K562 (cell line): ENCODE results near the gene EPB41L1. TPM values are rescaled to one million over a fixed set of nuclear protein-coding genes. Genes with fewer than 3 reads are reported as not detected.

Experiments used
- ATAC-seq: fragments of 200-7000 bp; cut with Tn5 transposase; 3 replicates; pipeline ENCODE4 v1.9.1; 2020; ENCODE audit warnings: moderate library complexity
- BruUV-seq: library from RNA; stranded (reverse); fragments of 400-500 nt; replicated peaks from 2 replicates; lab custom pipeline; 2021; lab: Mats Ljungman, UMichigan
- CTCF ChIA-PET: fragments of 300-600 bp; formaldehyde crosslinking; extraction: SDS; loops from one replicate; lab custom pipeline; 2021; ENCODE audit warnings: low intra/inter-chr PET ratio; lab: Yijun Ruan, JAX
- POLR2A ChIA-PET: fragments of 300-600, 350-650 bp; sonication (Branson Sonifier 250); formaldehyde crosslinking; extraction: SDS; loops from one replicate; lab custom pipeline; 2021; ENCODE audit warnings: antibody characterized with exemption, inconsistent platforms; lab: Yijun Ruan, JAX
- DNase-seq, 4 experiments: peaks; one replicate each; pipeline versions ENCODE4 v3.0.0 to v3.0.0-alpha.2; 2011 to 2018; ENCODE audit warnings: low spot score in 3 of 4, mixed read lengths in 3 of 4; ENCODE audit errors: extremely low read depth in 1 of 4
- FAIRE-seq: peaks from 2 replicates; lab custom pipeline; 2011; peaks lifted over from hg19 to GRCh38; lab: Jason Lieb, UNC
- H2AFZ ChIP-seq: 2 replicates; pipeline ENCODE4 v1.6.0; 2011; ENCODE audit warnings: low read depth, low read length, control low read depth, inconsistent platforms
- H3K27ac ChIP-seq: fragments of 200-600 bp; 3 replicates; pipeline ENCODE4 v1.8.0; 2011; ENCODE audit warnings: low read depth, mild to moderate bottlenecking, control low read depth, inconsistent platforms, low read length, moderate library complexity, mixed read lengths; ENCODE audit errors: extremely low read depth
- H3K27me3 ChIP-seq, 2 experiments: fragments of 300-600 bp in 1 of 2; 2 replicates in 1 of 2; 3 replicates in 1 of 2; pipeline versions ENCODE4 v1.6.0 to v1.8.0; 2011; ENCODE audit warnings: inconsistent platforms in 2 of 2, low read length in 2 of 2, mild to moderate bottlenecking in 1 of 2, mixed read lengths in 1 of 2, moderate library complexity in 1 of 2; ENCODE audit not compliant: control insufficient read depth in 2 of 2, insufficient read depth in 2 of 2
- H3K36me3 ChIP-seq: fragments of 300-600 bp; 3 replicates; pipeline ENCODE4 v1.8.0; 2011; ENCODE audit warnings: mild to moderate bottlenecking, low read length, inconsistent platforms; ENCODE audit not compliant: control insufficient read depth, insufficient read depth
- H3K4me1 ChIP-seq, 2 experiments: fragments of 200-600 bp in 1 of 2; replicated peaks in 1 of 2; 2 replicates in 1 of 2; 3 replicates in 1 of 2; pipeline versions ENCODE4 v1.5.1 to v1.8.0; 2011; ENCODE audit warnings: inconsistent platforms in 2 of 2, low read length in 2 of 2, mild to moderate bottlenecking in 1 of 2, mixed read lengths in 1 of 2, moderate library complexity in 1 of 2; ENCODE audit not compliant: control insufficient read depth in 2 of 2, insufficient read depth in 2 of 2
- H3K4me2 ChIP-seq: 2 replicates; pipeline ENCODE4 v1.6.1; 2011; ENCODE audit warnings: low read length, control low read depth, inconsistent platforms, mixed read lengths; ENCODE audit not compliant: insufficient read depth
- H3K4me3 ChIP-seq: fragments of 200-600 bp; sonication (generic), shearing (Covaris generic); 2 replicates; pipeline ENCODE4 v1.5.1; 2016; ENCODE audit warnings: control low read depth, inconsistent platforms
- H3K79me2 ChIP-seq: fragments of 200-600 bp; 3 replicates; pipeline ENCODE4 v1.8.0; 2011; ENCODE audit warnings: low read length, inconsistent platforms; ENCODE audit not compliant: control insufficient read depth, insufficient read depth
- H3K9ac ChIP-seq, 2 experiments: 2 replicates each; pipeline versions ENCODE4 v1.6.0 to v1.6.1; 2011; ENCODE audit warnings: low read depth in 2 of 2, low read length in 2 of 2, control low read depth in 1 of 2, inconsistent platforms in 1 of 2, mild to moderate bottlenecking in 1 of 2, mixed read lengths in 1 of 2; ENCODE audit not compliant: insufficient read depth in 1 of 2
- H3K9me1 ChIP-seq: one replicate; pipeline ENCODE4 v1.6.0; 2011; ENCODE audit warnings: inconsistent platforms, mild to moderate bottlenecking, low read length, moderate library complexity; ENCODE audit not compliant: control insufficient read depth, insufficient read depth
- H3K9me3 ChIP-seq: replicated peaks from 2 replicates; pipeline ENCODE4 v1.5.1; 2011; ENCODE audit warnings: low read depth, low read length, inconsistent platforms; ENCODE audit not compliant: control insufficient read depth, insufficient read depth
- H4K20me1 ChIP-seq: replicated peaks from 2 replicates; pipeline ENCODE4 v1.6.1; 2011; ENCODE audit warnings: low read length, inconsistent platforms, mixed read lengths; ENCODE audit not compliant: control insufficient read depth, insufficient read depth
- BCOR ChIP-seq: fragments of 450-650 bp; IDR thresholded peaks from 2 replicates; pipeline ENCODE4 v1.6.1; 2016
- CEBPG ChIP-seq, 3 experiments: fragments of 200-800 bp in 1 of 3; sonication (Bioruptor generic) in 1 of 3; sonication (generic) in 1 of 3; formaldehyde crosslinking in 1 of 3; IDR thresholded peaks in 2 of 3; conservative IDR thresholded peaks in 1 of 3; 2 replicates each; pipeline versions ENCODE4 v1.6.1 to v1.8.0; 2016 to 2022; ENCODE audit warnings: missing compliant biosample characterization in 2 of 3, missing genetic modification characterization in 2 of 3, mild to moderate bottlenecking in 1 of 3, missing genetic modification reagents in 1 of 3
- ESRRA ChIP-seq: fragments of 450-650 bp; IDR thresholded peaks from 2 replicates; pipeline ENCODE4 v1.6.1; 2014; ENCODE audit warnings: low read depth, mild to moderate bottlenecking, moderate library complexity, borderline replicate concordance
- PTBP1 ChIP-seq: fragments of 200-400 bp; formaldehyde crosslinking; IDR thresholded peaks from 2 replicates; pipeline ENCODE4 v1.6.1; 2017; ENCODE audit warnings: low read depth, low read length
- in situ Hi-C: fragments of 300-500 bp; cut with MboI; formaldehyde crosslinking; loops from 4 replicates; pipeline ENCODE4 v1.15.0; 2018; ENCODE audit warnings: inconsistent platforms, mixed read lengths
- intact Hi-C: fragments of 100-400 bp; cut with micrococcal nuclease; formaldehyde crosslinking; loops from 2 replicates; pipeline ENCODE4 v1.14.2; 2022
- polyA plus RNA-seq, 8 experiments: library from polyadenylated mRNA; depleted of rRNA in 4 of 8; stranded (reverse) in 5 of 8; unstranded in 3 of 8; fragments of >200 nt; fragmentation: Nextera tagmentation in 2 of 8; fragmentation: Illumina TruSeq in 1 of 8; extraction: Ambion mirVana in 2 of 8; extraction: Trizol in 1 of 8; gene quantifications; 2 replicates each; pipeline versions ENCODE4 v1.2.1 to v1.2.3, GENCODE V29; 2011 to 2014; ENCODE audit warnings: inconsistent platforms in 1 of 8, missing spikeins in 1 of 8
- total RNA-seq, 7 experiments: library from RNA; depleted of rRNA in 6 of 7; stranded (reverse); fragments of >200 nt in 6 of 7; fragmentation: Illumina TruSeq in 2 of 7; extraction: Trizol in 2 of 7; gene quantifications; 2 replicates each; pipeline versions ENCODE4 v1.2.1 to v1.2.3, GENCODE V29; 2011 to 2021; ENCODE audit warnings: low replicate concordance in 1 of 7
- TF ChIP-seq, protein P1 (sequence below): fragments of 250-450 bp; sonication (Bioruptor Pico); IDR thresholded peaks from 2 replicates; pipeline ENCODE4 v1.5.1; 2021; ENCODE audit warnings: mild to moderate bottlenecking
- TF ChIP-seq, protein P2 (sequence below): sonication (generic); IDR thresholded peaks from 2 replicates; pipeline ENCODE4 v1.6.1; 2016

EPB41L1 gene
- total and polyA plus RNA-seq, 9 of the 15 experiments (the other 6 are each of a cell fraction or from before 2014, with no cell fraction given): 0.11 to 4.3 (median 1.3) TPM

DNA sequence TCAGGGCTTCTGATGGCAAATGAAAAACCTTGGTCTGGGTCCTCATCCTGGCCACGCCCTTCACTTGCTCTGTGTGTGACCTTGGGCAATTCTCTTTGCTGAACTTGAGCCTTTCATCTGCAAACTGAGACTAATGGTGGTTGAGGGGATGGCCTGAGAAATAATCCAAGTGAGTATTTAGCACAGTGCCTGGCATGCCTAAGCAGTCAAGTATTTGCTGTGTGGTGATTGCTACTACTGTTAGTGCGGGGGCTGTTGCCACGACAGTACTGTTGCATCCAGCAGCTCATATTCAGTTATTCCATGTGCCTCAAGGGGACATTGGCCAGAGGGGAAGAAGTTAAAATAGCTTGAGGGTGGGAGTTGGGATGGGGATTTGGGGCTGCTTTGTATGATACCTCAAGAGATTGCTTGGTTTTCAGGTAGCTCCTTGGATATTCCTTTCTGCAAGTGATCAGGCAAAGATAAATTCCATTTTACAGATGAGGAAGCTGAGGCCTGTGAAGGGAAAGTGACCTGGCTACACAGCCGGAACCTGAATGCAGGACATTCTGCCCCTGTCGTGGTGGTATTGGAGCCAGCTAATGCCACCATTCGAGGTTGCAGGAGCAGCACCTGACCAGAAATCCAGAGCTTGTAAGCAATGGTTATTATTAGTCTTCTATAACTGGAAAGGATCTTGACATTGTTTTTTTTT, 45.1 kb upstream of the EPB41L1 start (continued):
- 0 out of 2 replicates have a peak, but pooled peaks have one; percentile 5 for TF ChIP-seq ESRRA
- no peak for TF ChIP-seq PTBP1
- TF ChIP-seq, protein P1, sequence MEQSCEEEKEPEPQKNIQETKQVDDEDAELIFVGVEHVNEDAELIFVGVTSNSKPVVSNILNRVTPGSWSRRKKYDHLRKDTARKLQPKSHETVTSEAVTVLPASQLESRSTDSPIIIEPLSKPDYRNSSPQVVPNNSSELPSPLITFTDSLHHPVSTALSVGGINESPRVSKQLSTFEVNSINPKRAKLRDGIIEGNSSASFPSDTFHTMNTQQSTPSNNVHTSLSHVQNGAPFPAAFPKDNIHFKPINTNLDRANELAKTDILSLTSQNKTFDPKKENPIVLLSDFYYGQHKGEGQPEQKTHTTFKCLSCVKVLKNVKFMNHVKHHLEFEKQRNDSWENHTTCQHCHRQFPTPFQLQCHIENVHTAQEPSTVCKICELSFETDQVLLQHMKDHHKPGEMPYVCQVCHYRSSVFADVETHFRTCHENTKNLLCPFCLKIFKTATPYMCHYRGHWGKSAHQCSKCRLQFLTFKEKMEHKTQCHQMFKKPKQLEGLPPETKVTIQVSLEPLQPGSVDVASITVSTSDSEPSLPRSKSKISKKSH (CRISPR knock-in tag): no peak

DNA sequence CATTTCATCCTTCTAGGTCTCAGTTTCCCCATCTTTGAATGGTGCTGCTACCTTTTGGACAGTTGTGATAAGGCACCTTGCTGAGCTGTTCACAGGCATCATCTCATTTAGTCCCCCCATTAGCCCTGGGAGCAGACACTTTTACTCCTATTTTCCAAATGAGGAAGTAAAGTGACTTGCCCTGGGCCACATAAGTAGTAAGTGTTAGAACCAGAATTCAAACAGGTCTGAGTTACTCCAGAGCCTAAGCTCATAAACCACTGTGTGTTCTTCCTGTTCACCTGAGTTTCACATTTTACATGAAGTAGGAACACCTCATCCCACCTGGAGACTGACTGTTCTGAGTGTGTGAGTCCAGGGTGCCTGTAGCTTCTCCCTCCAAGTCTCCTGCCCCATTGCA, 43.5 kb upstream of the EPB41L1 start:
- no peaks in the 10 kb centered on the region for H4K20me1 ChIP-seq
- peaks cover 2 to 8% of the 10 kb centered on the region in 2 experiments; a peak in 4 of 5 replicates for H3K4me1 ChIP-seq
- TF ChIP-seq, protein P2, sequence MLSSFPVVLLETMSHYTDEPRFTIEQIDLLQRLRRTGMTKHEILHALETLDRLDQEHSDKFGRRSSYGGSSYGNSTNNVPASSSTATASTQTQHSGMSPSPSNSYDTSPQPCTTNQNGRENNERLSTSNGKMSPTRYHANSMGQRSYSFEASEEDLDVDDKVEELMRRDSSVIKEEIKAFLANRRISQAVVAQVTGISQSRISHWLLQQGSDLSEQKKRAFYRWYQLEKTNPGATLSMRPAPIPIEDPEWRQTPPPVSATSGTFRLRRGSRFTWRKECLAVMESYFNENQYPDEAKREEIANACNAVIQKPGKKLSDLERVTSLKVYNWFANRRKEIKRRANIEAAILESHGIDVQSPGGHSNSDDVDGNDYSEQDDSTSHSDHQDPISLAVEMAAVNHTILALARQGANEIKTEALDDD: 0 out of 2 replicates have a peak, but pooled peaks have one; percentile 14
- TF ChIP-seq BCOR (no peak), CEBPG (CRISPR knock-in tag; IDR thresholded peaks at IDR 0.05) (no peak), CEBPG (tag; conservative IDR thresholded peaks at IDR 0.05 in 1 of 2, IDR thresholded peaks at IDR 0.05 in 1 of 2) (no peak)
- H3K9me3 ChIP-seq: no peaks in the 10 kb centered on the region
- FAIRE-seq: no peak
- no peak overlapping the region for H3K9ac ChIP-seq
- no peak for ATAC-seq
- no peak overlapping the region for H3K4me2 ChIP-seq
- no TSS peak for BruUV-seq
- H3K79me2 ChIP-seq: no peaks in the 10 kb centered on the region
- no peak for DNase-seq
- H3K9me1 ChIP-seq: no peaks in the 10 kb centered on the region
- no peak overlapping the region for H3K4me3 ChIP-seq
- H3K36me3 ChIP-seq: no peaks in the 10 kb centered on the region
- in situ Hi-C loops: no loop called here
- ChIA-PET CTCF (interaction anchor here (1.0 kb wide), 1 partner anchor 116 kb away, joined by 3 read pairs; no protein-coding TSS in a partner anchor), POLR2A (interaction anchor here (0.8 kb wide), 1 partner anchor 57 kb away, joined by 3 read pairs; no protein-coding TSS in a partner anchor)
- H3K27ac ChIP-seq: no peak overlapping the region
- no peaks in the 10 kb centered on the region for H3K27me3 ChIP-seq
- no peak overlapping the region for H2AFZ ChIP-seq
- intact Hi-C loops: loop anchor here (5.0 kb wide), 1 partner anchor 59 kb away; no protein-coding TSS in a partner anchor
